Neural cell (in vitro differentiated cells): ENCODE results near the gene ELOVL7. TPM values are rescaled to one million over a fixed set of nuclear protein-coding genes. Genes with fewer than 3 reads are reported as not detected.
"Not testable (repeated sequence)": the region's sequence is repeated elsewhere in the genome, so short reads cannot be mapped to it uniquely, and the experiment has no call there.

Experiments used
- H2AFZ ChIP-seq: fragments of 200-600, 300-800 bp; sonication (generic), shearing (Covaris generic); 2 replicates; pipeline ENCODE4 v1.6.0; 2014; ENCODE audit warnings: low read depth, mild to moderate bottlenecking, antibody characterized with exemption, low read length, moderate library complexity
- H3F3A ChIP-seq: fragments of 200-600 bp; shearing (Covaris generic); 2 replicates; pipeline ENCODE4 v1.6.1; 2016; ENCODE audit warnings: mild to moderate bottlenecking, moderate library complexity, mixed read lengths, antibody characterized with exemption, low read length; ENCODE audit not compliant: insufficient read depth, poor library complexity, severe bottlenecking
- H3K27ac ChIP-seq: fragments of 200-600, 300-800 bp; sonication (generic), shearing (Covaris generic); 2 replicates; pipeline ENCODE4 v1.5.1; 2014; ENCODE audit warnings: mild to moderate bottlenecking, low read length, moderate library complexity
- H3K27me3 ChIP-seq: fragments of 300-800, 200-600 bp; sonication (generic), shearing (Covaris generic); 2 replicates; pipeline ENCODE4 v1.6.0; 2014; ENCODE audit warnings: mild to moderate bottlenecking, low read depth, low read length, moderate library complexity; ENCODE audit not compliant: insufficient read depth
- H3K36me3 ChIP-seq: fragments of 300-800, 200-600 bp; sonication (generic), shearing (Covaris generic); 2 replicates; pipeline ENCODE4 v1.5.1; 2014; ENCODE audit warnings: mild to moderate bottlenecking, antibody characterized with exemption, low read length, moderate library complexity; ENCODE audit not compliant: insufficient read depth
- H3K4me2 ChIP-seq: fragments of 300-800, 200-600 bp; sonication (generic), shearing (Covaris generic); 2 replicates; pipeline ENCODE4 v1.6.0; 2014; ENCODE audit warnings: mild to moderate bottlenecking, low read length
- H3K4me3 ChIP-seq: fragments of 300-800, 200-600 bp; sonication (generic), shearing (Covaris generic); 2 replicates; pipeline ENCODE4 v1.5.1; 2014; ENCODE audit warnings: mild to moderate bottlenecking, low read length, moderate library complexity
- H3K79me2 ChIP-seq: fragments of 200-600 bp; shearing (Covaris generic); replicated peaks from 2 replicates; pipeline ENCODE4 v1.6.0; 2014; ENCODE audit warnings: mild to moderate bottlenecking, low read length, moderate library complexity; ENCODE audit not compliant: insufficient read depth
- H3K9ac ChIP-seq: fragments of 300-800, 200-600 bp; sonication (generic), shearing (Covaris generic); 2 replicates; pipeline ENCODE4 v1.6.1; 2016; ENCODE audit warnings: mild to moderate bottlenecking, low read length, mixed read lengths
- H3K9me2 ChIP-seq: fragments of 200-600 bp; shearing (Covaris generic); 2 replicates; pipeline ENCODE4 v1.6.1; 2016; ENCODE audit warnings: mild to moderate bottlenecking, low read length, mixed read lengths; ENCODE audit not compliant: insufficient read depth
- H3K9me3 ChIP-seq: fragments of 200-600, 300-800 bp; sonication (generic), shearing (Covaris generic); 2 replicates; pipeline ENCODE4 v1.6.1; 2016; ENCODE audit warnings: mild to moderate bottlenecking, mixed run types, low read length, moderate library complexity, mixed read lengths
- H4K20me1 ChIP-seq: fragments of 200-600 bp; shearing (Covaris generic); 2 replicates; pipeline ENCODE4 v1.6.1; 2016; ENCODE audit warnings: mild to moderate bottlenecking, mixed run types; ENCODE audit not compliant: insufficient read depth
- EP300 ChIP-seq: fragments of 450-650 bp; conservative IDR thresholded peaks from 2 replicates; pipeline ENCODE4 v1.6.1; 2014; ENCODE audit warnings: antibody characterized with exemption, mild to moderate bottlenecking, moderate library complexity; ENCODE audit not compliant: poor library complexity, severe bottlenecking
- EZH2 ChIP-seq: fragments of 200-600, 300-800 bp; shearing (Covaris generic), sonication (generic); IDR thresholded peaks from 2 replicates; pipeline ENCODE4 v1.6.1; 2014; ENCODE audit warnings: antibody characterized with exemption, low read length, borderline replicate concordance, mild to moderate bottlenecking; ENCODE audit not compliant: insufficient read depth, poor library complexity, severe bottlenecking
- MXI1 ChIP-seq: fragments of 450-650 bp; conservative IDR thresholded peaks from 2 replicates; pipeline ENCODE4 v1.6.1; 2014; ENCODE audit warnings: antibody characterized with exemption, mild to moderate bottlenecking; ENCODE audit not compliant: poor library complexity, severe bottlenecking
- POLR2AphosphoS5 ChIP-seq: IDR thresholded peaks from 2 replicates; pipeline ENCODE4 v1.6.1; 2012
- RAD21 ChIP-seq: fragments of 450-650 bp; conservative IDR thresholded peaks from 2 replicates; pipeline ENCODE4 v1.6.1; 2014; ENCODE audit warnings: antibody characterized with exemption, mild to moderate bottlenecking, moderate library complexity
- SMC3 ChIP-seq: fragments of 450-650 bp; conservative IDR thresholded peaks from 2 replicates; pipeline ENCODE4 v1.6.1; 2014; ENCODE audit warnings: antibody characterized with exemption, mild to moderate bottlenecking, moderate library complexity; ENCODE audit not compliant: poor library complexity
- TAF1 ChIP-seq: IDR thresholded peaks from 2 replicates; pipeline ENCODE4 v1.6.1; 2012; ENCODE audit warnings: low read depth
- polyA plus RNA-seq: library from polyadenylated mRNA; depleted of rRNA; stranded (reverse); fragments of >200 nt; gene quantifications from 2 replicates; pipeline ENCODE4 v1.2.3, GENCODE V29; 2014
- TF ChIP-seq, protein P1 (sequence below): fragments of 450-650 bp; IDR thresholded peaks from 2 replicates; pipeline ENCODE4 v1.5.1; 2014; ENCODE audit warnings: antibody characterized with exemption, mild to moderate bottlenecking, moderate library complexity; ENCODE audit not compliant: poor library complexity, severe bottlenecking
- TF ChIP-seq, protein P2 (sequence below): IDR thresholded peaks from 2 replicates; pipeline ENCODE4 v1.6.1; 2012; ENCODE audit warnings: borderline replicate concordance

The ELOVL7 gene
- polyA plus RNA-seq, 1 donor from 2014 or later, result 3.9 TPM

DNA sequence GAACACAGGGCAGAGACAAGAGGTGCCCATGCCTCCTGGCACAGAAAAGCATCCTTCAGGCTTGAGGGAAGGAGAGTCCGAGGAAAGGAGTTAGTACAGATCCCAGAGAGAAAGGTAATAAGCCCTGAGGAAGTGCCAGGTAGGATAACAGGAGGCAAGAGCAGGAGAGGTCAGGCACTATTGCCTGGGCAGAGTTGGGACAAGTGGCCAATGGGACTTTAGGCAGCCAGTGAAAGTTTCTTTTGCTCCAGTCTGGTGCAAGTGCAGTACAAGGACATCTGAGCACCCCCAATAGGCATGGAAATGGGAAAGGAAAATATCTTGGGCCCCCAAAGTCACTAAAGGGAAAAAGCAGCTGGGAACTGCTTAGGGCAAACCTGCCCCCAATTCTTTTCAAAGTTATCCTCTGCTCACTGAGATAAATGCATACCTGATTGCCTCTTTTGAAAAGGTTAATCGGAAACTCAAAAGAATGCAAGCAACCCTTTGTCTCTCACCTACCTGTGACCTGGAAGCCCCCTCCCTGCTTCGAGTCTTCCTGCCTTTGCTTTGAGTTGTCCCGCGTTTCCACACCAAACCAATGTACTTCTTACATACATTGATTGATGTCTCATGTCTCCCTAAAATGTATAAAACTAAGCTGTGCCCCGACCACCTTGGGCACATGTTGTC, 46.5 kb downstream of the ELOVL7 start:
- TF ChIP-seq EP300 (no peak), POLR2AphosphoS5 (no peak), EZH2 (no peak), MXI1 (no peak), SMC3 (no peak), RAD21 (no peak)
- TF ChIP-seq, protein P1, sequence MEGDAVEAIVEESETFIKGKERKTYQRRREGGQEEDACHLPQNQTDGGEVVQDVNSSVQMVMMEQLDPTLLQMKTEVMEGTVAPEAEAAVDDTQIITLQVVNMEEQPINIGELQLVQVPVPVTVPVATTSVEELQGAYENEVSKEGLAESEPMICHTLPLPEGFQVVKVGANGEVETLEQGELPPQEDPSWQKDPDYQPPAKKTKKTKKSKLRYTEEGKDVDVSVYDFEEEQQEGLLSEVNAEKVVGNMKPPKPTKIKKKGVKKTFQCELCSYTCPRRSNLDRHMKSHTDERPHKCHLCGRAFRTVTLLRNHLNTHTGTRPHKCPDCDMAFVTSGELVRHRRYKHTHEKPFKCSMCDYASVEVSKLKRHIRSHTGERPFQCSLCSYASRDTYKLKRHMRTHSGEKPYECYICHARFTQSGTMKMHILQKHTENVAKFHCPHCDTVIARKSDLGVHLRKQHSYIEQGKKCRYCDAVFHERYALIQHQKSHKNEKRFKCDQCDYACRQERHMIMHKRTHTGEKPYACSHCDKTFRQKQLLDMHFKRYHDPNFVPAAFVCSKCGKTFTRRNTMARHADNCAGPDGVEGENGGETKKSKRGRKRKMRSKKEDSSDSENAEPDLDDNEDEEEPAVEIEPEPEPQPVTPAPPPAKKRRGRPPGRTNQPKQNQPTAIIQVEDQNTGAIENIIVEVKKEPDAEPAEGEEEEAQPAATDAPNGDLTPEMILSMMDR, result no peak
- TF ChIP-seq, protein P2, sequence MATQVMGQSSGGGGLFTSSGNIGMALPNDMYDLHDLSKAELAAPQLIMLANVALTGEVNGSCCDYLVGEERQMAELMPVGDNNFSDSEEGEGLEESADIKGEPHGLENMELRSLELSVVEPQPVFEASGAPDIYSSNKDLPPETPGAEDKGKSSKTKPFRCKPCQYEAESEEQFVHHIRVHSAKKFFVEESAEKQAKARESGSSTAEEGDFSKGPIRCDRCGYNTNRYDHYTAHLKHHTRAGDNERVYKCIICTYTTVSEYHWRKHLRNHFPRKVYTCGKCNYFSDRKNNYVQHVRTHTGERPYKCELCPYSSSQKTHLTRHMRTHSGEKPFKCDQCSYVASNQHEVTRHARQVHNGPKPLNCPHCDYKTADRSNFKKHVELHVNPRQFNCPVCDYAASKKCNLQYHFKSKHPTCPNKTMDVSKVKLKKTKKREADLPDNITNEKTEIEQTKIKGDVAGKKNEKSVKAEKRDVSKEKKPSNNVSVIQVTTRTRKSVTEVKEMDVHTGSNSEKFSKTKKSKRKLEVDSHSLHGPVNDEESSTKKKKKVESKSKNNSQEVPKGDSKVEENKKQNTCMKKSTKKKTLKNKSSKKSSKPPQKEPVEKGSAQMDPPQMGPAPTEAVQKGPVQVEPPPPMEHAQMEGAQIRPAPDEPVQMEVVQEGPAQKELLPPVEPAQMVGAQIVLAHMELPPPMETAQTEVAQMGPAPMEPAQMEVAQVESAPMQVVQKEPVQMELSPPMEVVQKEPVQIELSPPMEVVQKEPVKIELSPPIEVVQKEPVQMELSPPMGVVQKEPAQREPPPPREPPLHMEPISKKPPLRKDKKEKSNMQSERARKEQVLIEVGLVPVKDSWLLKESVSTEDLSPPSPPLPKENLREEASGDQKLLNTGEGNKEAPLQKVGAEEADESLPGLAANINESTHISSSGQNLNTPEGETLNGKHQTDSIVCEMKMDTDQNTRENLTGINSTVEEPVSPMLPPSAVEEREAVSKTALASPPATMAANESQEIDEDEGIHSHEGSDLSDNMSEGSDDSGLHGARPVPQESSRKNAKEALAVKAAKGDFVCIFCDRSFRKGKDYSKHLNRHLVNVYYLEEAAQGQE, result no peak
- Histone ChIP-seq H3K9me3 (no peaks in the 10 kb centered on the region), H3K4me2 (no peak overlapping the region), H3F3A (no peaks in the 10 kb centered on the region), H4K20me1 (no peaks in the 10 kb centered on the region), H3K27me3 (no peaks in the 10 kb centered on the region), H3K27ac (no peak overlapping the region), H3K4me3 (no peak overlapping the region), H3K9ac (no peak overlapping the region), H3K36me3 (no peaks in the 10 kb centered on the region), H3K9me2 (no peaks in the 10 kb centered on the region), H2AFZ (no peak overlapping the region), H3K79me2 (no peaks in the 10 kb centered on the region)

- not testable (repeated sequence) for H2AFZ ChIP-seq, H3K9me2 ChIP-seq, H4K20me1 ChIP-seq, H3K4me3 ChIP-seq, H3K27ac ChIP-seq, H3K9ac ChIP-seq, H3F3A ChIP-seq, H3K9me3 ChIP-seq, H3K36me3 ChIP-seq, H3K79me2 ChIP-seq, H3K27me3 ChIP-seq, H3K4me2 ChIP-seq
Observed at GRCh38 chr5:60795424-60795950, 48.6 kb downstream of the ELOVL7 start.

- H4K20me1 ChIP-seq, result no peaks in the 10 kb centered on the region
- TF ChIP-seq EP300 (no peak), TAF1 (no peak), EZH2 (no peak), POLR2AphosphoS5 (no peak), RAD21 (no peak), MXI1 (no peak), SMC3 (no peak)
- TF ChIP-seq, protein P1, result no peak
- TF ChIP-seq, protein P2, result no peak
- H2AFZ ChIP-seq, result no peak overlapping the region
- no peaks in the 10 kb centered on the region for H3K36me3 ChIP-seq
- no peak overlapping the region for H3K27ac ChIP-seq
- H3K4me2 ChIP-seq, result no peak overlapping the region
- no peaks in the 10 kb centered on the region for H3K79me2 ChIP-seq
- no peaks in the 10 kb centered on the region for H3K9me3 ChIP-seq
- no peak overlapping the region for H3K4me3 ChIP-seq
- H3K9ac ChIP-seq, result no peak overlapping the region
- no peaks in the 10 kb centered on the region for H3F3A ChIP-seq
- no peaks in the 10 kb centered on the region for H3K27me3 ChIP-seq
- no peaks in the 10 kb centered on the region for H3K9me2 ChIP-seq
Observed at GRCh38 chr5:60794691-60795090, 49.4 kb downstream of the ELOVL7 start.
